ENCODE results near the gene PAX5. TPM values are rescaled to one million over a fixed set of nuclear protein-coding genes. Genes with fewer than 3 reads are reported as not detected.

Gene PAX5
- total RNA-seq, 3 donors from 2014 or later = 0.59 TPM; not detected in 2

DNA sequence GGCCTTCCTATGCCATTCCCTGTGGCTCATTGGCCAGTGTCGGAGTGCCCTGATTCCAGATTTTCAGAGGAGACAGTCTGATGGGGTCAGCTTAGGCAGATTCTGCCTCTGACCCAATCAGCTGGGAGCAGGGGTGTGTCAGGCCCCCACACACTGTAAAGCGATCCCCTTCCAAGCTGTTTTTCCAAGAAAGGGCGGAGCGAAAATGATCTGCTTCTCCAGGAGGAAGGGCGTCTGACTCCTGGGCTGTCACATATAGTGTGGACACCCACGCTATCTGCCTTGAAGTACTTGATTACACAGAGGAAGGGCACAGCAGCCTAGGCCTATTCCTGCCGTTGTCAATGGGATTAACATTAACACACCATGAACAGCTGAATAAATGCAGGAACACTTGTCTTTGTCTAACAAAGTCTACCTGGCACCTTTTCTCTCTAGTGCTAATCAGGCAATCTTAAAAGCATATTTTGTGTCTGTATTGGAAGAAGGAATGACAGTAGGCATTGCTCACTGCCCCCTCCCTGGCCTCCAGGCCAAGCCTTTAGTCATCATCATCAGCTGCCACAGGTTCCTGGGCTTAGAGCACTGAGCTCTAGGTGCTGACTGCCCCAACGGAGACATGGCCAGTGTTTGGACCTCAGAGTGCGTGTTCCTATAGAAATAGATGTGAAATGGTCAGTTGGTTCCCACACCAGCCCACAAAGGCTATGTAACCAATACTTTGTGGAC is 242.7 kb downstream of the PAX5 start:
- H3K27me3 ChIP-seq = peaks cover 0 to 6% of the 10 kb centered on the region in 2 donors
- H3K27ac ChIP-seq = no peak overlapping the region
- DNase-seq (ENCODE audit: low spot score in 2 of 2) = no peak
- H3K4me1 ChIP-seq = no peaks in the 10 kb centered on the region
- intact Hi-C loops (cut with DNase I; ENCODE audit: low total_unique reads) = no loop called here
- no peak overlapping the region for H3K4me3 ChIP-seq
- H3K36me3 ChIP-seq = no peaks in the 10 kb centered on the region
- TF ChIP-seq POLR2A (IDR thresholded peaks at IDR 0.05) = no peak
- TF ChIP-seq CTCF (IDR thresholded peaks at IDR 0.05) = no peak
- no peak for TF ChIP-seq POLR2AphosphoS5 (IDR thresholded peaks at IDR 0.05)
- peaks cover 0 to 11% of the 10 kb centered on the region in 2 donors for H3K9me3 ChIP-seq

GRCh38 chr9:36789886-36790285 is 244.2 kb downstream of the PAX5 start:
- TF ChIP-seq POLR2AphosphoS5 (IDR thresholded peaks at IDR 0.05) = no peak
- TF ChIP-seq POLR2A (IDR thresholded peaks at IDR 0.05) = no peak
- no peak for TF ChIP-seq CTCF (IDR thresholded peaks at IDR 0.05)

GRCh38 chr9:36788534-36788933 is 245.5 kb downstream of the PAX5 start:
- no peak overlapping the region for H3K4me3 ChIP-seq
- peaks cover 0 to 8% of the 10 kb centered on the region in 2 donors for H3K9me3 ChIP-seq
- H3K27ac ChIP-seq = no peak overlapping the region
- H3K4me1 ChIP-seq = no peaks in the 10 kb centered on the region
- no peak for DNase-seq (ENCODE audit: low spot score in 2 of 2)
- intact Hi-C loops (cut with DNase I; ENCODE audit: low total_unique reads) = no loop called here
- H3K27me3 ChIP-seq = peaks cover 0 to 12% of the 10 kb centered on the region in 2 donors
- TF ChIP-seq POLR2A (IDR thresholded peaks at IDR 0.05) (no peak), POLR2AphosphoS5 (IDR thresholded peaks at IDR 0.05) (no peak), CTCF (IDR thresholded peaks at IDR 0.05) (no peak)
- H3K36me3 ChIP-seq = no peaks in the 10 kb centered on the region

More at GRCh38 chr9:36789886-36790285, 244.2 kb downstream of the PAX5 start:
- Histone ChIP-seq H3K27ac (no peak overlapping the region), H3K4me3 (no peak overlapping the region), H3K9me3 (peaks cover 0 to 11% of the 10 kb centered on the region in 2 donors), H3K36me3 (no peaks in the 10 kb centered on the region), H3K27me3 (peaks cover 0 to 8% of the 10 kb centered on the region in 2 donors), H3K4me1 (no peaks in the 10 kb centered on the region)
- intact Hi-C loops (cut with DNase I; ENCODE audit: low total_unique reads) = no loop called here
- no peak for DNase-seq (ENCODE audit: low spot score in 2 of 2)

- no peak for DNase-seq (ENCODE audit: low spot score in 2 of 2)
- intact Hi-C loops (cut with DNase I; ENCODE audit: low total_unique reads) = no loop called here
Observed at GRCh38 chr9:36787709-36788108, 246.4 kb downstream of the PAX5 start.

More at GRCh38 chr9:36787709-36788108, 246.4 kb downstream of the PAX5 start:
- no peak overlapping the region for H3K4me3 ChIP-seq
- H3K4me1 ChIP-seq = no peaks in the 10 kb centered on the region
- H3K27ac ChIP-seq = no peak overlapping the region
- H3K9me3 ChIP-seq = peaks cover 0 to under 1% of the 10 kb centered on the region in 2 donors
- H3K27me3 ChIP-seq = peaks cover 0 to 12% of the 10 kb centered on the region in 2 donors
- H3K36me3 ChIP-seq = no peaks in the 10 kb centered on the region
- TF ChIP-seq POLR2A (IDR thresholded peaks at IDR 0.05) (no peak), POLR2AphosphoS5 (IDR thresholded peaks at IDR 0.05) (no peak), CTCF (IDR thresholded peaks at IDR 0.05) (no peak)

Other genes with a start within 250 kb of the PAX5 start
- 10 to 100 TPM; 19.8 to 29.1 (median 26.9) TPM for gene ZCCHC7, start 86.3 kb upstream of the PAX5 start, total RNA-seq

All from breast epithelium (tissue), 4 donors.